HG03139 (cell line): ENCODE data around the gene NID2.

Experiments
- ATAC-seq: cut with Tn5 transposase; IDR thresholded peaks from one replicate; pipeline ENCODE4 v1.9.1; 2021; ENCODE audit not compliant: unreplicated experiment

The NID2 gene

GRCh38 chr14:51960866-51961265, 108.0 kb downstream of the NID2 start:
- ATAC-seq: no peak

- no peak for ATAC-seq
Measured at GRCh38 chr14:51959928-51960327, 108.9 kb downstream of the NID2 start.

GRCh38 chr14:51957950-51958349, 110.9 kb downstream of the NID2 start:
- no peak for ATAC-seq
